ENCODE measurements around the gene CGGBP1. TPM values are rescaled to one million over a fixed set of nuclear protein-coding genes. Genes with fewer than 3 reads are reported as not detected.

The CGGBP1 gene
- total and polyA plus RNA-seq, 2 donors (not counting 3 experiments of a cell fraction or from before 2014, with no cell fraction given): 33.1 to 69.7 TPM

- Histone ChIP-seq H3K9ac (replicated peaks; ENCODE audit: extremely low read depth, insufficient read depth, low read length) (no peak overlapping the region), H3K36me3 (ENCODE audit: control insufficient read depth in 2 of 2, extremely low read depth in 1 of 2, insufficient read depth in 2 of 2, low read length in 2 of 2) (no peaks in the 10 kb centered on the region), H4K20me1 (replicated peaks; ENCODE audit: control insufficient read depth, extremely low read depth, insufficient read depth, low read length) (peaks cover 2% of the 10 kb centered on the region), H3K4me2 (ENCODE audit: insufficient read depth, low read length) (no peak overlapping the region), H3K27me3 (ENCODE audit: control insufficient read depth in 2 of 2, insufficient read depth in 2 of 2, low read length in 2 of 2) (no peaks in the 10 kb centered on the region), H3K4me1 (ENCODE audit: control insufficient read depth, extremely low read depth, insufficient read depth, low read length) (no peaks in the 10 kb centered on the region), H3K79me2 (ENCODE audit: control insufficient read depth, insufficient read depth, low read length) (peaks cover 59% of the 10 kb centered on the region), H2AFZ (ENCODE audit: low read depth, low read length) (no peak overlapping the region), H3K4me3 (replicated peaks in 1 of 3; ENCODE audit: insufficient read depth in 1 of 3, low read depth in 1 of 3, low read length in 3 of 3) (no peak overlapping the region), H3K9me1 (replicated peaks; ENCODE audit: control insufficient read depth, extremely low read depth, insufficient read depth, low read length) (peaks cover 4% of the 10 kb centered on the region), H3K9me3 (replicated peaks; ENCODE audit: control insufficient read depth, insufficient read depth, low read length) (no peaks in the 10 kb centered on the region), H3K27ac (ENCODE audit: insufficient read depth, low read depth, low read length) (no peak overlapping the region)
- BruUV-seq (replicated peaks): no TSS peak
- dilution Hi-C loops (cut with MboI; ENCODE audit: extremely low pct_ligation_motif_present, low sequenced_read_pairs): no loop called here
- POLR2A ChIA-PET: no interaction called here
- FAIRE-seq (no peak), DNase-seq (ENCODE audit: low read depth, low spot score) (no peak)
- TF ChIP-seq CTCF (IDR thresholded peaks at IDR 0.05; ENCODE audit: extremely low read depth in 1 of 2, insufficient read depth in 1 of 2, low read depth in 1 of 2, low read length in 2 of 2) (no peak), POLR2AphosphoS5 (IDR thresholded peaks at IDR 0.05; ENCODE audit: insufficient read depth, low read depth, low read length) (no peak), GATA2 (IDR thresholded peaks at IDR 0.05; ENCODE audit: insufficient read depth, insufficient read length, low read depth, low read length) (no peak), MAX (IDR thresholded peaks at IDR 0.05; ENCODE audit: insufficient read depth, insufficient read length) (no peak), JUN (IDR thresholded peaks at IDR 0.05; ENCODE audit: borderline replicate concordance, insufficient read depth, insufficient read length, low read depth) (no peak), EZH2 (IDR thresholded peaks at IDR 0.05; ENCODE audit: borderline replicate concordance, low read depth, low read length, severe bottlenecking) (no peak), POLR2A (IDR thresholded peaks at IDR 0.05; ENCODE audit: low read depth, low read length) (no peak), MYC (IDR thresholded peaks at IDR 0.05; ENCODE audit: low read depth, low read length) (no peak), FOS (IDR thresholded peaks at IDR 0.05; ENCODE audit: borderline replicate concordance, insufficient read depth, low read length) (no peak)
- intact Hi-C loops (cut with micrococcal nuclease): no loop called here
- CTCF ChIA-PET: interaction anchor here (1.2 kb wide), 1 partner anchor 10 kb away, joined by 3 read pairs; no protein-coding TSS in a partner anchor
These were observed 25.3 kb upstream of the CGGBP1 start for GRCh38 chr3:88084097-88084501.

Measured in endothelial cell of umbilical vein (primary cell).